ENCODE measurements around the gene IL20RB. TPM values are rescaled to one million over a fixed set of nuclear protein-coding genes. Genes with fewer than 3 reads are reported as not detected.

IL20RB gene
- total and polyA plus RNA-seq, 10 donors, result 0.33 to 3.1 (median 0.85) TPM

DNA sequence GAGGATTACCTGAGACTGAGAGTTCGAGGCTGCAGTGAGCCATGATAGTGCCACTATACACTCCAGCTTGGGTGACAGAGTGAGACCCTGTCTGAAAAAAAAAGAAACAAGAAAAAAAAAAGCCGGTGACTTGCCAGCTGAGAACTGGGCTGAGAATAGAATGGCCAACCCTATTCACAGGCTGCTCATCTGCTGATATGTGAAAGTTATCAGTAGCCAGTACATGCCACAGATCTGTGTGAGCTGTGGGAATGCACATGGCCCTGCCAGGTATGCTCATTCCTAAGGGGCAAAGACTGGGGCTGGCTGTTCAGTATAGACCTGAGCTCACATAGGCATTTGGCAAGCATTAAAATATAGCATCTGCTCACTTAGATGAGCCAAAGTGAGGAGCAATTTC lies 30.9 kb downstream of the IL20RB start:
- Histone ChIP-seq H3K4me1 (no peaks in the 10 kb centered on the region), H3K36me3 (no peaks in the 10 kb centered on the region), H3K27me3 (replicated peaks in 1 of 7) (no peaks in the 10 kb centered on the region), H3K27ac (no peak overlapping the region), H3K4me3 (no peak overlapping the region), H3K9me3 (no peaks in the 10 kb centered on the region)
- WGBS, 5 donors, result 88 to 96% (median 91%) methylated on average over 2 of the region's 2 CpGs
- TF ChIP-seq CTCF (IDR thresholded peaks at IDR 0.05 in 8 of 11, conservative IDR thresholded peaks at IDR 0.05 in 3 of 11), result no peak
- intact Hi-C loops (cut with DNase I; ENCODE audit: low total_unique reads), result no loop called here
- no peak for DNase-seq

DNA sequence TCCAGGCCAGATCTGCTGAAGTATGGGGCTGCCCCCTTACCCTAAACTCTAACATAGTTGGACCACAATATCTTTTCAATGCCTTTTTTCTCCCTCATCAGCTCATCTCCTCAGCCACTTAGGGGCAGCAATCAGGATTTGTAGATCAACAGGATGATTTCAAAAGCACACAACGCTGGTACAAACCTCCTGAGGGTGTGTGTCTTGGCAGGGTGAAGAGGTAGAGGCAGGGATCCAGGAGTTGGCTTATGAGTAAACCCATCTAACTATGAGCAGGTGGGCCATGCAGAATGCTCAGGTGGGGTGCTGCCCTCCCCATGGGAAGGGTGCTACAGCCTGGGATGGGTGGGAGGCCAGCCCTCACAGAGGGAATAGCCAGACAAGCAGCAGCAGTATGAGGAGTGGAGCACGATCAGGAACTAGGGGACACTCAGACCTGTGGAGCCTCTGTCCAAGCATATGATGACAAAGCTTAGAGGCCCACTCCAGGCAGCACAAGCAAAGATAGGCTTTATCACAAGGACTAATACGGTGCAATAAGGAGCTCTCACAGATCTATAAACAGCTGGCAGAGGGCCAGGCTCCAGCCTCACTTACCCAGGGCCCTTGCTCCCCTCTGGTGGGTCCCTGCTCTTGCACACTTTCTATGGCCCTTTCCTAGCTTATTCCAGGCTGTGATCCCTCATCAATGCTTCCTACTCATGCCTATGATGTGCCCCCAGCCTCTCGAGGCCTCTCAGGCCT lies 32.2 kb downstream of the IL20RB start:
- Histone ChIP-seq H3K4me1 (peaks cover 0 to 7% (median 4%) of the 10 kb centered on the region in 6 donors), H3K4me3 (no peak overlapping the region), H3K27me3 (replicated peaks in 1 of 7) (no peaks in the 10 kb centered on the region), H3K27ac (no peak overlapping the region), H3K9me3 (no peaks in the 10 kb centered on the region), H3K36me3 (no peaks in the 10 kb centered on the region)
- intact Hi-C loops (cut with DNase I; ENCODE audit: low total_unique reads), result no loop called here
- DNase-seq, result no peak
- TF ChIP-seq POLR2AphosphoS5 (IDR thresholded peaks at IDR 0.05), result no peak
- TF ChIP-seq POLR2A (IDR thresholded peaks at IDR 0.05), result no peak
- no peak for TF ChIP-seq CTCF (IDR thresholded peaks at IDR 0.05 in 8 of 11, conservative IDR thresholded peaks at IDR 0.05 in 3 of 11)
- WGBS, 5 donors, result 88 to 94% (median 93%) methylated on average over 4 of the region's 4 CpGs

DNA sequence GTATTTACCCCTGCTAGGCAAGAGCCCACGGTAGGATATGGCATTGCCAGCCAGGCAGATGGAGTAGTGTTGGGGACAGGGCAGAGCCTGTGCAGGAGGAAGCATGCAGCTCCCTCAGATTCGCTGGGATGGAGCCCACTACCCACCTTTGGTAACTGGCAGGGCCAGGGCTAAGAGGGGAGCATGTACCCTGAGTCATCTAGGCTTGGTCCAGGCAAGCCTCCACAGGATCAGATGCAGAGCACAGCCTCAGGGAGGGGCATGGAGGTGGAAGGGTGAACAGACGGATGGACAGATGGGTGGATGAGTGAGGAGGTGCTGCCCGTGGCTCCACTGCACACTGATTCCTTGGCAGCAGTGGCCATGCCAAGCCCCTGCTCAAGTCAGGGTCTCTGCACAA lies 33.0 kb downstream of the IL20RB start:
- no peak overlapping the region for H3K27ac ChIP-seq
- intact Hi-C loops (cut with DNase I; ENCODE audit: low total_unique reads), result no loop called here

GRCh38 chr3:136992115-136992514 lies 34.3 kb downstream of the IL20RB start:
- intact Hi-C loops (cut with DNase I; ENCODE audit: low total_unique reads), result no loop called here
- 88 to 100% (median 100%) methylated on average over 2 of the region's 2 CpGs for WGBS, 5 donors
- no peak for DNase-seq
- Histone ChIP-seq H3K9me3 (no peaks in the 10 kb centered on the region), H3K27ac (no peak overlapping the region), H3K4me3 (no peak overlapping the region), H3K36me3 (no peaks in the 10 kb centered on the region), H3K4me1 (peaks cover 0 to 16% (median 4%) of the 10 kb centered on the region in 6 donors), H3K27me3 (replicated peaks in 1 of 7) (no peaks in the 10 kb centered on the region)
- TF ChIP-seq CTCF (IDR thresholded peaks at IDR 0.05 in 8 of 11, conservative IDR thresholded peaks at IDR 0.05 in 3 of 11), result no peak
- no peak for TF ChIP-seq POLR2AphosphoS5 (IDR thresholded peaks at IDR 0.05)
- no peak for TF ChIP-seq POLR2A (IDR thresholded peaks at IDR 0.05)

More for the DNA sequence above, 33.0 kb downstream of the IL20RB start:
- Histone ChIP-seq H3K9me3 (no peaks in the 10 kb centered on the region), H3K27me3 (replicated peaks in 1 of 7) (no peaks in the 10 kb centered on the region), H3K4me1 (peaks cover 0 to 16% (median 4%) of the 10 kb centered on the region in 6 donors), H3K36me3 (no peaks in the 10 kb centered on the region), H3K4me3 (no peak overlapping the region)
- DNase-seq, result no peak
- TF ChIP-seq POLR2A (IDR thresholded peaks at IDR 0.05), result no peak
- TF ChIP-seq CTCF (IDR thresholded peaks at IDR 0.05 in 8 of 11, conservative IDR thresholded peaks at IDR 0.05 in 3 of 11), result no peak
- 91 to 98% (median 94%) methylated on average over 4 of the region's 4 CpGs for WGBS, 5 donors

Measured in spleen (tissue), 11 donors.